H1 (cell line): ENCODE data around the gene TCN2. TPM values are rescaled to one million over a fixed set of nuclear protein-coding genes. Genes with fewer than 3 reads are reported as not detected.

Source experiments
- CTCF ChIA-PET: fragments of 300-600 bp; sonication (Branson Sonifier 250); formaldehyde crosslinking; loops from one replicate; lab custom pipeline; 2021; ENCODE audit not compliant: partially characterized antibody; lab: Charles Lee
- POLR2A ChIA-PET: fragments of 300-600 bp; sonication (Branson Sonifier 250); formaldehyde crosslinking; loops from one replicate; lab custom pipeline; 2021; ENCODE audit warnings: inconsistent platforms; ENCODE audit not compliant: partially characterized antibody; lab: Charles Lee
- DNase-seq, 2 experiments: peaks; one replicate each; pipeline versions ENCODE4 v3.0.0 to v3.0.0-alpha.2; 2010 to 2022; ENCODE audit warnings: low spot score in 2 of 2, low read depth in 1 of 2, mixed read lengths in 1 of 2
- FAIRE-seq: peaks from 2 replicates; lab custom pipeline; 2011; peaks lifted over from hg19 to GRCh38; lab: Jason Lieb, UNC
- H2AFZ ChIP-seq: 2 replicates; pipeline ENCODE4 v1.8.1; 2012; ENCODE audit warnings: low read length, inconsistent platforms
- H2AK5ac ChIP-seq: 2 replicates; pipeline ENCODE4 v1.6.1; 2013; ENCODE audit warnings: low read depth, low read length
- H2BK120ac ChIP-seq: replicated peaks from 2 replicates; pipeline ENCODE3; 2013; ENCODE audit warnings: low read depth, low read length, inconsistent platforms
- H2BK12ac ChIP-seq: 2 replicates; pipeline ENCODE4 v1.6.1; 2013; ENCODE audit warnings: low read depth, low read length
- H2BK15ac ChIP-seq: 2 replicates; pipeline ENCODE4 v1.6.1; 2013; ENCODE audit warnings: low read length
- H2BK20ac ChIP-seq: 2 replicates; pipeline ENCODE4 v1.6.1; 2013; ENCODE audit warnings: low read length
- H2BK5ac ChIP-seq: 2 replicates; pipeline ENCODE4 v1.6.1; 2013; ENCODE audit warnings: low read depth, low read length
- H3K14ac ChIP-seq: 2 replicates; pipeline ENCODE4 v1.6.1; 2013; ENCODE audit warnings: inconsistent platforms; ENCODE audit not compliant: insufficient read length
- H3K18ac ChIP-seq: 2 replicates; pipeline ENCODE4 v1.6.1; 2013; ENCODE audit warnings: low read length; ENCODE audit errors: extremely low read depth
- H3K23ac ChIP-seq: 2 replicates; pipeline ENCODE4 v1.6.1; 2013; ENCODE audit warnings: inconsistent platforms; ENCODE audit not compliant: insufficient read length
- H3K23me2 ChIP-seq: 2 replicates; pipeline ENCODE4 v1.6.1; 2013; ENCODE audit warnings: low read depth, low read length
- H3K27ac ChIP-seq: 2 replicates; pipeline ENCODE4 v1.6.1; 2011; ENCODE audit warnings: low read depth, low read length, inconsistent platforms
- H3K27me3 ChIP-seq, 4 experiments: replicated peaks in 1 of 4; 1 replicate in 1 of 4; 2 replicates in 3 of 4; pipeline versions ENCODE4 v1.6.1 to v1.8.1; 2011 to 2013; ENCODE audit warnings: low read length in 3 of 4, mild to moderate bottlenecking in 3 of 4, inconsistent platforms in 2 of 4, mixed read lengths in 2 of 4, moderate library complexity in 1 of 4; ENCODE audit not compliant: control insufficient read depth in 3 of 4, insufficient read depth in 3 of 4; ENCODE audit errors: extremely low read depth in 1 of 4
- H3K36me3 ChIP-seq, 4 experiments: 2 replicates each; pipeline versions ENCODE4 v1.6.1 to v1.8.1; 2011 to 2013; ENCODE audit warnings: mild to moderate bottlenecking in 4 of 4, low read length in 3 of 4, moderate library complexity in 2 of 4, control low read depth in 1 of 4, inconsistent platforms in 1 of 4; ENCODE audit not compliant: insufficient read depth in 4 of 4, control insufficient read depth in 2 of 4
- H3K4ac ChIP-seq: replicated peaks from 2 replicates; pipeline ENCODE3; 2013; ENCODE audit warnings: low read length, low read depth, mixed read lengths, inconsistent platforms; ENCODE audit not compliant: insufficient read length
- H3K4me1 ChIP-seq, 4 experiments: replicated peaks in 1 of 4; 1 replicate in 1 of 4; 2 replicates in 3 of 4; pipeline versions ENCODE4 v1.6.1 to v1.8.1; 2011 to 2013; ENCODE audit warnings: low read length in 3 of 4, inconsistent platforms in 2 of 4, mixed read lengths in 1 of 4; ENCODE audit not compliant: insufficient read depth in 4 of 4, control insufficient read depth in 3 of 4
- H3K4me2 ChIP-seq, 2 experiments: 2 replicates each; pipeline versions ENCODE4 v1.6.1 to v1.8.1; 2011 to 2013; ENCODE audit warnings: low read depth in 2 of 2, low read length in 2 of 2, control low read depth in 1 of 2, inconsistent platforms in 1 of 2, mild to moderate bottlenecking in 1 of 2; ENCODE audit not compliant: insufficient read depth in 1 of 2
- H3K4me3 ChIP-seq, 4 experiments: fragments of 200-600, 300-600 bp in 1 of 4; sonication (generic), shearing (Covaris generic), sonication (Bioruptor Twin) in 1 of 4; 2 replicates each; pipeline versions ENCODE4 v1.5.1 to v1.8.1; 2011 to 2016; ENCODE audit warnings: low read length in 4 of 4, low read depth in 3 of 4, control low read depth in 2 of 4, inconsistent platforms in 2 of 4, mild to moderate bottlenecking in 2 of 4, mixed read lengths in 1 of 4, moderate library complexity in 1 of 4; ENCODE audit not compliant: insufficient read depth in 2 of 4; ENCODE audit errors: extremely low read depth in 1 of 4
- H3K56ac ChIP-seq: replicated peaks from 2 replicates; pipeline ENCODE3; 2013; ENCODE audit warnings: low read depth, mild to moderate bottlenecking, mixed read lengths, low read length, inconsistent platforms; ENCODE audit not compliant: insufficient read length
- H3K79me1 ChIP-seq: 2 replicates; pipeline ENCODE4 v1.6.1; 2013; ENCODE audit warnings: low read depth, low read length, control low read depth
- H3K79me2 ChIP-seq, 2 experiments: 2 replicates each; pipeline versions ENCODE4 v1.6.1 to v1.8.1; 2012 to 2013; ENCODE audit warnings: low read length in 2 of 2, mild to moderate bottlenecking in 2 of 2, inconsistent platforms in 1 of 2; ENCODE audit not compliant: insufficient read depth in 2 of 2, control insufficient read depth in 1 of 2
- H3K9ac ChIP-seq, 4 experiments: replicated peaks in 1 of 4; 1 replicate in 1 of 4; 2 replicates in 3 of 4; pipeline versions ENCODE4 v1.6.1 to v1.8.1; 2011 to 2013; ENCODE audit warnings: low read depth in 3 of 4, low read length in 3 of 4, control low read depth in 2 of 4, mild to moderate bottlenecking in 2 of 4, moderate library complexity in 2 of 4, inconsistent platforms in 1 of 4; ENCODE audit errors: extremely low read depth in 1 of 4
- H3K9me3 ChIP-seq, 2 experiments: 2 replicates each; pipeline versions ENCODE4 v1.6.1 to v1.8.1; 2012 to 2013; ENCODE audit warnings: mild to moderate bottlenecking in 2 of 2, moderate library complexity in 2 of 2, control low read depth in 1 of 2, inconsistent platforms in 1 of 2, low read depth in 1 of 2, low read length in 1 of 2, mixed read lengths in 1 of 2; ENCODE audit not compliant: insufficient read depth in 2 of 2
- H4K20me1 ChIP-seq, 2 experiments: replicated peaks in 1 of 2; 2 replicates each; pipeline versions ENCODE3 to v1.8.1; 2011 to 2013; ENCODE audit warnings: inconsistent platforms in 2 of 2, low read length in 2 of 2, mild to moderate bottlenecking in 1 of 2; ENCODE audit not compliant: insufficient read depth in 2 of 2, control insufficient read depth in 1 of 2
- H4K5ac ChIP-seq: 2 replicates; pipeline ENCODE4 v1.6.1; 2013; ENCODE audit warnings: low read length, low read depth, mixed read lengths, inconsistent platforms; ENCODE audit not compliant: insufficient read length
- H4K8ac ChIP-seq: 2 replicates; pipeline ENCODE4 v1.8.0; 2013; ENCODE audit warnings: mild to moderate bottlenecking, moderate library complexity, low read length, inconsistent platforms; ENCODE audit not compliant: insufficient read depth; ENCODE audit errors: extremely low read depth
- H4K91ac ChIP-seq: replicated peaks from 2 replicates; pipeline ENCODE3; 2013; ENCODE audit warnings: low read length, mixed read lengths, inconsistent platforms; ENCODE audit not compliant: insufficient read length
- ASH2L ChIP-seq: fragments of 200-600, 300-600 bp; sonication (generic); IDR thresholded peaks from one replicate; pipeline ENCODE4 v1.7.1; 2017; ENCODE audit warnings: low read length
- CREB1 ChIP-seq: IDR thresholded peaks from 2 replicates; pipeline ENCODE4 v1.6.1; 2012; ENCODE audit warnings: inconsistent platforms
- CTBP2 ChIP-seq: IDR thresholded peaks from 2 replicates; pipeline ENCODE4 v1.7.0; 2011; ENCODE audit warnings: borderline replicate concordance, mild to moderate bottlenecking, moderate library complexity, mixed read lengths, low read length; ENCODE audit not compliant: insufficient read depth, insufficient read length
- EGR1 ChIP-seq: IDR thresholded peaks from 2 replicates; pipeline ENCODE4 v1.6.1; 2011; ENCODE audit warnings: low read depth, low read length, borderline replicate concordance
- GTF2F1 ChIP-seq: IDR thresholded peaks from 2 replicates; pipeline ENCODE4 v1.6.1; 2012; ENCODE audit warnings: low read depth, low read length, improper control_type of control experiment, borderline replicate concordance
- JUND ChIP-seq: IDR thresholded peaks from 2 replicates; pipeline ENCODE4 v1.6.1; 2011; ENCODE audit warnings: mild to moderate bottlenecking, improper control_type of control experiment, low read length
- KDM1A ChIP-seq: fragments of 200-600, 300-600 bp; sonication (generic); IDR thresholded peaks from 2 replicates; pipeline ENCODE4 v1.7.1; 2016; ENCODE audit warnings: mild to moderate bottlenecking, low read length, borderline replicate concordance
- RFX5 ChIP-seq: IDR thresholded peaks from 2 replicates; pipeline ENCODE4 v1.6.1; 2011; ENCODE audit warnings: low read depth, low read length, improper control_type of control experiment, borderline replicate concordance
- SIRT6 ChIP-seq: IDR thresholded peaks from one replicate; pipeline ENCODE4 v1.7.1; 2012; ENCODE audit warnings: low read length, inconsistent platforms
- SP2 ChIP-seq: IDR thresholded peaks from 2 replicates; pipeline ENCODE4 v1.6.1; 2012; ENCODE audit warnings: mild to moderate bottlenecking, low read length, inconsistent platforms
- TCF12 ChIP-seq: IDR thresholded peaks from 2 replicates; pipeline ENCODE4 v1.6.1; 2011; ENCODE audit warnings: low read depth, mild to moderate bottlenecking, low read length
- TEAD4 ChIP-seq: IDR thresholded peaks from 2 replicates; pipeline ENCODE4 v1.6.1; 2012; ENCODE audit warnings: low read depth, low read length, inconsistent platforms, mixed read lengths
- WGBS, 2 experiments: shearing (Covaris generic) in 1 of 2; methylation state at CpG; one replicate each; pipeline versions ENCODE4 v1.1.6 to v1.1.7; 2013 to 2015; ENCODE audit warnings: low lambda C conversion rate in 2 of 2, mixed read lengths in 2 of 2, inconsistent platforms in 1 of 2, low coverage in 1 of 2, missing lambda C conversion rate in 1 of 2; ENCODE audit not compliant: insufficient replicate concordance in 2 of 2, insufficient coverage in 1 of 2, insufficient read length in 1 of 2; ENCODE audit errors: extremely low coverage in 1 of 2, missing lambda C conversion rate in 1 of 2; 5-methylcytosine and 5-hydroxymethylcytosine counted together
- polyA plus RNA-seq, 7 experiments: library from polyadenylated mRNA; depleted of rRNA in 3 of 7; stranded (reverse) in 5 of 7; unstranded in 2 of 7; fragments of >200 nt in 5 of 7; fragments of 200-250 nt in 2 of 7; gene quantifications; 1 replicate in 5 of 7; 2 replicates in 1 of 7; 4 replicates in 1 of 7; pipeline versions ENCODE4 v1.2.1 to v1.2.3, GENCODE V29; 2011 to 2013; ENCODE audit warnings: missing spikeins in 2 of 7, mixed read lengths in 2 of 7
- total RNA-seq: library from RNA; stranded (reverse); fragmentation: NEBNext Ultra II Directional; extraction: Animal tissue kit (Norgen Biotek cat#: 25700); gene quantifications from 2 replicates; pipeline ENCODE4 v1.2.1, GENCODE V29; 2021

The TCN2 gene
- total and polyA plus RNA-seq, 2 of the 8 experiments (the other 6 are each of a cell fraction or from before 2014, with no cell fraction given), result 30.0 to 87.8 TPM

GRCh38 chr22:30559889-30560288, 47.1 kb upstream of the TCN2 start:
- DNase-seq (no peak), FAIRE-seq (no peak)
- H2AFZ ChIP-seq, result no peak overlapping the region
- H3K4me1 ChIP-seq, result peaks cover 0 to 21% (median 12%) of the 10 kb centered on the region in 4 experiments; a peak in 6 of 7 replicates
- no peaks in the 10 kb centered on the region for H3K79me1 ChIP-seq
- H3K9ac ChIP-seq, result no peak overlapping the region
- H3K14ac ChIP-seq, result no peak overlapping the region
- H4K8ac ChIP-seq, result 0 out of 2 replicates have a peak overlapping the region, but pooled peaks have one; percentile 11
- no peak overlapping the region for H2BK20ac ChIP-seq
- H3K56ac ChIP-seq, result no peak overlapping the region
- no peak for TF ChIP-seq TCF12
- no peak for TF ChIP-seq TEAD4
- TF ChIP-seq GTF2F1, result no peak
- no peak for TF ChIP-seq EGR1
- TF ChIP-seq ASH2L, result no peak
- TF ChIP-seq SP2, result no peak
- TF ChIP-seq SIRT6, result no peak
- TF ChIP-seq KDM1A, result no peak
- no peak for TF ChIP-seq CREB1
- TF ChIP-seq JUND, result no peak
- no peak for TF ChIP-seq CTBP2
- TF ChIP-seq RFX5, result no peak
- peaks cover 0 to 6% (median 0%) of the 10 kb centered on the region in 4 experiments; a peak in 1 of 8 replicates for H3K36me3 ChIP-seq
- peaks cover 0 to 2% of the 10 kb centered on the region in 2 experiments for H4K20me1 ChIP-seq
- H3K4me3 ChIP-seq, result no peak overlapping the region
- no peak overlapping the region for H4K5ac ChIP-seq
- H3K27ac ChIP-seq, result no peak overlapping the region; the same call in 1 of the 2 replicates
- no peaks in the 10 kb centered on the region; the same call in 1 of the 2 replicates for H3K23me2 ChIP-seq
- no peak overlapping the region for H2BK120ac ChIP-seq
- no peak overlapping the region for H2AK5ac ChIP-seq
- no peaks in the 10 kb centered on the region for H3K79me2 ChIP-seq
- H3K4me2 ChIP-seq, result no peak overlapping the region
- 90% methylated on average over 6 of the region's 6 CpGs; no CpG with 5 or more reads in 1 of the 2 experiments for WGBS, 2 experiments
- peak overlapping the region; percentile 63; the same call in 1 of the 2 replicates for H2BK12ac ChIP-seq
- H3K9me3 ChIP-seq, result no peaks in the 10 kb centered on the region
- H2BK15ac ChIP-seq, result peak overlapping the region; percentile 46; the same call in 1 of the 2 replicates
- ChIA-PET CTCF (interaction anchor here (1.2 to 1.6 kb wide), 2 partner anchors 11 to 195 kb away, joined by 3 read pairs; no protein-coding TSS in a partner anchor), POLR2A (no interaction called here)
- H2BK5ac ChIP-seq, result peak overlapping the region; percentile 40; the same call in 1 of the 2 replicates
- no peak overlapping the region for H3K4ac ChIP-seq
- H3K23ac ChIP-seq, result no peak overlapping the region
- H3K27me3 ChIP-seq, result no peaks in the 10 kb centered on the region
- H4K91ac ChIP-seq, result peak overlapping the region; percentile 93
- 0 out of 2 replicates have a peak overlapping the region, but pooled peaks have one; percentile 7 for H3K18ac ChIP-seq
